Adrenal gland (tissue), 12 donors: ENCODE measurements around the gene OTULIN. TPM values are rescaled to one million over a fixed set of nuclear protein-coding genes. Genes with fewer than 3 reads are reported as not detected.
A peak's percentile ranks its signal among the peaks of the same experiment; 100 is the strongest.

Experiments used
- DNase-seq, 7 donors: peaks; one replicate each; pipeline ENCODE4 v3.0.0-alpha.2; 2019 to 2020
- H3K27ac ChIP-seq, 5 donors: fragments of 200-600 bp; sonication (generic) in 4 of 5; 1 replicate in 3 of 5; 2 replicates in 2 of 5; pipeline versions ENCODE4 v1.5.1 to v1.8.0; 2016 to 2020; ENCODE audit warnings: mild to moderate bottlenecking in 1 of 5
- H3K27me3 ChIP-seq: fragments of 200-600 bp; 2 replicates; pipeline ENCODE4 v1.8.0; 2021
- H3K36me3 ChIP-seq, 2 donors: fragments of 200-600 bp; replicated peaks in 1 of 2; 1 replicate in 1 of 2; 2 replicates in 1 of 2; pipeline versions ENCODE4 v1.5.1 to v1.8.0; 2018 to 2022
- H3K4me1 ChIP-seq, 2 donors: fragments of 200-600 bp; replicated peaks in 1 of 2; 1 replicate in 1 of 2; 2 replicates in 1 of 2; pipeline versions ENCODE4 v1.5.1 to v1.8.0; 2018 to 2021
- H3K4me3 ChIP-seq, 4 donors: fragments of 200-600 bp; sonication (generic) in 3 of 4; one replicate each; pipeline ENCODE4 v1.5.1; 2016 to 2018
- H3K9me3 ChIP-seq, 3 donors: fragments of 200-600 bp; sonication (generic) in 1 of 3; replicated peaks in 1 of 3; 1 replicate in 2 of 3; 2 replicates in 1 of 3; pipeline versions ENCODE4 v1.5.1 to v1.8.0; 2016 to 2021
- CTCF ChIP-seq, 6 experiments: fragments of 450-650 bp in 4 of 6; fragments of 200-600 bp in 2 of 6; sonication (generic) in 1 of 6; IDR thresholded peaks; 1 replicate in 5 of 6; 2 replicates in 1 of 6; pipeline versions ENCODE4 v1.5.1 to v1.8.0; 2016 to 2021; ENCODE audit warnings: antibody characterized with exemption in 6 of 6, mild to moderate bottlenecking in 2 of 6, moderate library complexity in 1 of 6
- POLR2A ChIP-seq, 2 donors: fragments of 450-650 bp; IDR thresholded peaks; one replicate each; pipeline ENCODE4 v1.6.1; 2017; ENCODE audit warnings: antibody characterized with exemption in 2 of 2, mild to moderate bottlenecking in 2 of 2, moderate library complexity in 1 of 2
- WGBS, 4 donors: extraction: QIAGEN DNeasy Blood & Tissue Kit in 2 of 4; methylation state at CpG; one replicate each; pipeline versions ENCODE4 v1.1.5 to v1.1.7; 2013 to 2017; 5-methylcytosine and 5-hydroxymethylcytosine counted together
- intact Hi-C, 2 donors: fragments of 100-400 bp; cut with DNase I; formaldehyde crosslinking; loops; one replicate each; pipeline versions ENCODE4 v1.14.1 to v1.15.0; 2022 to 2023
- polyA plus RNA-seq, 3 donors: library from polyadenylated mRNA; stranded (reverse); fragments of 200-250 nt in 2 of 3; fragments of 350-450 nt in 1 of 3; fragmentation: Illumina TruSeq in 1 of 3; extraction: RNeasy Lipid Tissue Mini Kit (QIAGEN cat#74804) in 1 of 3; gene quantifications; one replicate each; pipeline ENCODE4 v1.2.3, GENCODE V29; 2013 to 2014
- total RNA-seq, 9 donors: library from RNA; depleted of rRNA in 4 of 9; stranded (reverse); fragments of >200 nt in 4 of 9; fragments of 120-200 nt in 1 of 9; fragmentation: NEBNext Ultra II Directional in 1 of 9; extraction: Animal tissue kit (Norgen Biotek cat#: 25700) in 1 of 9; gene quantifications; one replicate each; pipeline versions ENCODE4 v1.1.0 to v1.2.4, GENCODE V29; 2013 to 2023
- donor health status: healthy with polysubstance abuse.
- donor health status: Bipolar disorder and iron deficiency.
- donor health status: DM: yes; HTN: yes; CAD: no.
- donor health status: DM: no; HTN: no; CAD: no.
- donor health status: DM: no; HTN: no; CAD: no.
- donor health status: DM: yes; HTN: yes; CAD: no.

Gene OTULIN
- total and polyA plus RNA-seq, 12 donors: 2.8 to 40.8 (median 20.4) TPM

GRCh38 chr5:14675865-14676300, 11.4 kb downstream of the OTULIN start:
- H3K36me3 ChIP-seq: peaks cover 0 to 6% of the 10 kb centered on the region in 2 donors
- H3K4me3 ChIP-seq: no peak overlapping the region
- WGBS, 4 donors: 55 to 75% (median 63%) methylated on average over 6 of the region's 6 CpGs
- no peak for DNase-seq
- peaks cover 6 to 44% of the 10 kb centered on the region in 2 donors for H3K4me1 ChIP-seq
- H3K27me3 ChIP-seq: no peaks in the 10 kb centered on the region
- TF ChIP-seq CTCF (IDR thresholded peaks at IDR 0.05) (no peak), POLR2A (IDR thresholded peaks at IDR 0.05) (no peak)
- H3K9me3 ChIP-seq: no peaks in the 10 kb centered on the region
- no peak overlapping the region for H3K27ac ChIP-seq
- intact Hi-C loops: no loop called here

GRCh38 chr5:14676320-14676719, 11.8 kb downstream of the OTULIN start:
- TF ChIP-seq POLR2A (IDR thresholded peaks at IDR 0.05): no peak
- TF ChIP-seq CTCF (IDR thresholded peaks at IDR 0.05): no peak
- H3K4me1 ChIP-seq: peaks cover 6 to 40% of the 10 kb centered on the region in 2 donors
- H3K27ac ChIP-seq: peak overlapping the region in 1 of 5 donors; percentile 4
- H3K36me3 ChIP-seq: peaks cover 0 to 10% of the 10 kb centered on the region in 2 donors
- H3K27me3 ChIP-seq: no peaks in the 10 kb centered on the region
- DNase-seq: peak in 4 of 7 donors; percentile 19 to 39 (median 24)
- intact Hi-C loops: no loop called here
- 53 to 81% (median 61%) methylated on average over 1 to 3 of the region's 3 CpGs for WGBS, 4 donors
- H3K9me3 ChIP-seq: no peaks in the 10 kb centered on the region
- no peak overlapping the region for H3K4me3 ChIP-seq

GRCh38 chr5:14678773-14679334, 14.3 kb downstream of the OTULIN start:
- Histone ChIP-seq H3K27me3 (no peaks in the 10 kb centered on the region), H3K4me1 (peaks cover 1 to 21% of the 10 kb centered on the region in 2 donors), H3K4me3 (no peak overlapping the region), H3K9me3 (no peaks in the 10 kb centered on the region), H3K36me3 (peaks cover 0 to 33% of the 10 kb centered on the region in 2 donors), H3K27ac (no peak overlapping the region)
- DNase-seq: no peak
- 69 to 81% (median 73%) methylated on average over 4 to 5 of the region's 5 CpGs for WGBS, 4 donors
- TF ChIP-seq CTCF (IDR thresholded peaks at IDR 0.05) (no peak), POLR2A (IDR thresholded peaks at IDR 0.05) (no peak)
- intact Hi-C loops: no loop called here

GRCh38 chr5:14679595-14679994, 15.1 kb downstream of the OTULIN start:
- Histone ChIP-seq H3K4me1 (peaks cover 6 to 28% of the 10 kb centered on the region in 2 donors), H3K27me3 (no peaks in the 10 kb centered on the region), H3K36me3 (peaks cover 0 to 33% of the 10 kb centered on the region in 2 donors), H3K4me3 (no peak overlapping the region), H3K27ac (no peak overlapping the region), H3K9me3 (no peaks in the 10 kb centered on the region)
- no peak for DNase-seq
- 83 to 89% (median 87%) methylated on average over 1 of the region's 1 CpG for WGBS, 4 donors
- intact Hi-C loops: no loop called here
- TF ChIP-seq POLR2A (IDR thresholded peaks at IDR 0.05): no peak
- TF ChIP-seq CTCF (IDR thresholded peaks at IDR 0.05): no peak
